Stimulated activated CD8-positive, alpha-beta memory T cell treated with anti-CD3 and anti-CD28 coated beads, Interleukin-12 subunit alpha, Interleukin-12 subunit beta, amount 100 ng/mL, for 4 hours (primary cell): Measurements from ENCODE around the gene PRKCA.

Experiments
- DNase-seq: peaks from one replicate; pipeline ENCODE4 v3.0.0-alpha.2; 2020; ENCODE audit warnings: low read depth

PRKCA gene

GRCh38 chr17:66776999-66777688, 474.7 kb downstream of the PRKCA start:
- DNase-seq = no peak

DNA sequence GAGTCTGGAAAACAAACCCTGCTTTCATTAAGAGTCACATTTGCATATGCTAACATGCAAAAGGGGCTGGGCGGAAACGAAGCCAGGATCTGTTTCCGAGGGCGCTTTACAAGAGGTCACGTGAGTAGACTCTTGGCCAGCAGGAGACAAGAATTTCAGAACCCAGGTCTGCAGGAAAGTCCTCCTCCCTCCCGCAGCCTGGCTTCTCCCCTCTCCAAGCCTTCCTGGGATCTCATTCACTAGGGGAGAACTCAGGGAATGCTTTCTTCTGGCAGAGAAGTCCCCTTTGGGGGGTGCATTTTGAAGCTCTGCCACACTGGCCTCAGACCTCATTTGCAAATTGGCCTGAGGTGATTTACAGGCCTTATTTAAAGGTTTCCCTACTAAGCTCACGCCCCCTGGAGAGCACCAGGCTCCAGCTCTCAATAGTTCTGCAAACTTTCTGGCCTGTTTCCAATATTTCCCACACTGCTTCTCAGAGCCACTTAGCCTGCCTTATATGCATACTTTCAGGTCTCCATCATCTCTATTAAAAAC, 475.3 kb downstream of the PRKCA start:
- no peak for DNase-seq

DNA sequence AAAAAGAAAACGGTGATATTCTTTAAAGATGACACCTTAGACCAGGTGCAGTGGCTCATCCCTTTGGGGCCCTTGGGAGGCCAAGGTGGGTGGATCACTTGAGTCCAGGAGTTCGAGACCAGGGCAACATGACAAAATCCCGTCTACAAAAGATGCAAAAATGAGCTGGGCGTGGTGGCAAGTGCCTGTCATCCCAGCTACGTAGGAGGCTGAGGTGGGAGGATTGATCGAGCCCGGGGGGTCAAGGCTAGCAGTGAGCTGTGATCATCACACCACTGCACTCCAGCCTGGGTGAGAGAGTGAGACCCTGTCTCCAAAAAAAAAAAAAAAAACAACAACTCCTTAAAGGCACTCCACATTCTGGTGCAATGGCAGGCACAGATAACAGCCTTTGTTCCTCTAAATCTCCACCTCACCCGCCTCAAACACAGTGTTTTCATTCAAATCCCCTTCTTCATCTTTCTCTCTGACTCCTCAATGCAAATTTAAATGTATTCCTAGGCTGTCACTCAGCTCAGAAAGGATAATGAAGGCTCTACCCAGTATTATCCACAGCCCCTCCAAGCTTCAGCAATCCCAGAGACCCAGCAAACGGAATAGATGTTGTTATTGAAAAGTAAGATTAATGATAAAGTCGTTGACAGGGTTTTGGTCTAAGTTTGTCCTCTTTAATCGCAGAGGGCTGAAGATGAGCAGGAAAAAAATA, 476.3 kb downstream of the PRKCA start:
- no peak for DNase-seq

DNA sequence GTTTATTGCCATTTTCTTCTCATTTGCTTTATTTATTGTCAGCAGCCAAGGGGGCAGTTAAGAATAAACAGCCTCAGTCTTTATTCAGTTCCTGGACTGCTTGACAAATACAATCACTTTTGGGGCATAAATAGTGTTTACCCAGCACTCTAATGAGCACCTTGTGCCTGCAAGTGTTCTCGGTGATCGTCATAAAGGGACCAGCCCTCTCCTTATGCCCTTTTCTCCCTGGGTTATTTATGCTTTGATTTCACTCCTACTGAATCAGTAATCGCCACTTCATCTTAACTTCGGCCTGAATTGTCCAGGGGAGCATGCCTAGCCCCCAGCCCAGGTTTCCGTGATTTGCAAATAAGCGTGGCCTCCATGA, 476.8 kb downstream of the PRKCA start:
- no peak for DNase-seq

DNA sequence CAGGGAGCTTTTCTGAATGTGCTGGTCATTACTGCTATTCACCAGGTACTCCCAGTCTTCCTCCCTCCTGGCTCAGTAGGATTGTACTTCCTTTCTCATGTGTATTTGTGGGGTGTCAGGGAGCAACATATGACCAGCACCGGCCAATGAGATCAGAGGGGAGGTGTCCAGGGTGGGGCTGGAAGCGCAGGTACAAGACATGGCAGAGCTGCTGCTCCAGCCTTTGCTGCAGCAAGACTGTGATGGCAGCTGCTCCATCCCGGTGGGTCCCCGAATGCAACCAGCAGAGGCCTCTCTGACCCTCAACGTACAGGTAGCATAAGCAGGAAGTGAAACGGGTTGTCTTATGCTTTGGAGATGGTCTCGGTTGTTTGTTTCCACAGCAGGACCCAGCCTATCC, 478.7 kb downstream of the PRKCA start:
- no peak for DNase-seq

- no peak for DNase-seq
These were observed 480.4 kb downstream of the PRKCA start for GRCh38 chr17:66782851-66783250.

DNA sequence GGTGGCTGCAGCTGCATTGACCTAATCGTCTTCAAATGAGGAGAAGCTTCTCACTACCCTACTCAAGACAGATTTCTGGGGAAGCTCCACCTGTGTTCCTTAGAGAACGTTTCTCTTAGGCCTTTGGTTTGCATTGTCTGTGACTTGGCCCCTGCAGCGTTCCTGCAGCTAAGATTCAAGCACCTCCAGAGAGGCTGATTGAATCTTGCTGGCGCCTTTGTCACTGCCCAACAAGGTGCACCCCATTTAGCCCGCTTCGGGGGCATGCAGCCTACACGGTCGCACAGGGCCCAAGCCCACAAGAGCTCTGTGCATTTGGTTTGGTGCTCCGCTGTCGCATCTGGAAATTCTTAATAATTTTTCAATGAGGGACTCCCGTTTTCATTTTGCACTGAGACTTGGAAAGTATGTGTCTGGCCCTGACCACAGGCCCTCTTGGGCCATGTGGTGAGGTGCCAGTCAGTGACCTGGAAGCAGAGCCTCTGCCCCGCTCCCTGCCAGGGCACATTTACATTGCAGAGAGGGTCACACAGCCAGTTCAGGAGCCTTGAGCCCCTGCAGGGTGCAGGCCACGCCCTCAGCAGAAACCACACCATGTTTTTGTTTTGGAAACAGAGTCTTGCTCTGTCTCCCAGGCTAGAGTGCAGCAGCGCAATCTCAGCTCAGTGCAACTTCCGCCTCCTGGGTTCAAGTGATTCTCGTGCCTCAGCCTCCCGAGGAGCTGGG, 481.4 kb downstream of the PRKCA start:
- DNase-seq = no peak

GRCh38 chr17:66784621-66785364, 482.4 kb downstream of the PRKCA start:
- no peak for DNase-seq

GRCh38 chr17:66786107-66786506, 483.7 kb downstream of the PRKCA start:
- no peak for DNase-seq

DNA sequence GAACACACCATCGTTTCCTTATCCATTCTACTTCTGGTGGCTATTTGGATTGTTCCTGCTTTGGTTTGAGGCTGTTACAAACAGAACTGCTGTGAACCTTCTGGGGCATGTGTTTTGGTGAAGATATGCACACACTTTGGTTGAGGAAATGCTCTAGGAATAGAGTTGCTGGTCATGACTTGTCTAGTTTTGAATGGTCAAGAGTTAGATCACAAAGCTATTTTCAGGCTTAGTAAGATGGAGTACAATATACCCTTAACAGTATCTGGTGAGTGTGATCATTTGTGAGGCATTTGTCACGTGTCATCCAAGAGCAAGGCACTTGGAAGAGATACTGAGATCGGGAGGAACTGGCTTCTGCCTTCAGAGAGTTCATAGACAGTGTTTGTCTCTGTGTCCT, 485.5 kb downstream of the PRKCA start:
- DNase-seq = no peak

DNA sequence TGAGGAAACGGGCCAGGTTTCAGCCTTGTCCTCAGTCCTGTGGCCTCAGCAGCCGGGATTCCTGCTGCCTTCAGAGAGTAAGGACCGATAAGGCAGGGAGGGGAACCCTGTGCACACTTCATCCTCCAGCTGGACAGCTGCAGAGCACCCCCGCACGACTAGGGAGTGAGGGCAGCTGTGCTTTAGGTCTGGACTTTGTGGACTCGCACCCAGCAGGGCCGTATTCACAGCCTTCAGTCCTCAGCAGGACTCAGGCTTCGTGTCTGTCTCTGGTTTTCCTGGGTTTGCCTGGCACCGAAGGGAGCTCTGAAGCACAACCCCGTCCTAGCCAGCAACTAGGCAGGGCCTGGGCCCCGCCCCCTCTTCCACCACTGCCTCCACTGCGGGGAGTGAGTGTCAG, 486.7 kb downstream of the PRKCA start:
- no peak for DNase-seq

DNA sequence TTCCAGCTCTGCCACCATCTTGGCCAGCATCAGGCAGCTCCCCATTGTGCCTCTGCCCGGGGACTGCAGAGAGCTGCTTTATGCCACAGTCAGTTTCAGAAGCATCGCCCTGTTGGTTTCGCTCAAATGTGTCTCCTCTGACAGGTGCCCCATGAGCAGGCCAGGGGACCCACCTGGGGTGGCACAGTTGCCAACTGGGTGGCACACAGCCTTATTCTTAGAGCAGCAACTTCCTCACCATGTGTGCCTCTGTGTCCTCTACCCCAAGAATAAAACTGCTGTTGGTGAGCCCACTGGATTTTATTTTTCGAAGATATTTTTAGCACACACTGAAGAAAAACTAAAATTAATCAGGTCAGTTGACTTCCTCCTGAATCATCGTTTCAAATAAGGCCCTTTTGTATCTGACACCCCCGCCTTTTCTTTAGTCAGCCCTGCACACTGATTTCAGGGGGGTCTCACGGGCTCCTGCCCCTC, 487.6 kb downstream of the PRKCA start:
- DNase-seq = no peak

DNA sequence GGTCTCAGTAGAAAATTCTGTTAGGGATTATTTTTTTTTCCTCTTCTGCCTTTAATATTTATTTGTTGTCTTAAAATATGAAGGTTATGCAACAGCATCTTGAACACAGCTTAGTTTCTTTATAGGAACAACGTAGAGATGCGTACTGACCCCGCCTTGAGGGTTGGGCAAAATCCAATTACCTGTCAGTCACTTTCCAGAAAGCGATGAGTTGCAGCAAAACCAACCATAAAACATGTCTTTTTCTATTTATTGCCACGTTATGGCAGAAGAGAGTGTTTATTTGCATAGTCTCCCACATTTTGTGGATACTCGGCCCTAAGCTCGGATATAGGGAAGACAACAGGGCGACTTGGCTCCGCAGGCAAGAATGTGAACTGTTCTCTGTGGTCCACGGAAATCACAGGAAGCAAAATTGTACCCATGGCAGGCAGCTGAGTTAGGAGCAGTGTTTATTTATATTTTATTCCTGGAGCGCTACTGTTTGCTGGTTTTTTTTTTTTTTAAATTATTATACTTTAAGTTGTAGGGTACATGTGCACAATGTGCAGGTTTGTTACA, 488.2 kb downstream of the PRKCA start:
- no peak for DNase-seq

DNA sequence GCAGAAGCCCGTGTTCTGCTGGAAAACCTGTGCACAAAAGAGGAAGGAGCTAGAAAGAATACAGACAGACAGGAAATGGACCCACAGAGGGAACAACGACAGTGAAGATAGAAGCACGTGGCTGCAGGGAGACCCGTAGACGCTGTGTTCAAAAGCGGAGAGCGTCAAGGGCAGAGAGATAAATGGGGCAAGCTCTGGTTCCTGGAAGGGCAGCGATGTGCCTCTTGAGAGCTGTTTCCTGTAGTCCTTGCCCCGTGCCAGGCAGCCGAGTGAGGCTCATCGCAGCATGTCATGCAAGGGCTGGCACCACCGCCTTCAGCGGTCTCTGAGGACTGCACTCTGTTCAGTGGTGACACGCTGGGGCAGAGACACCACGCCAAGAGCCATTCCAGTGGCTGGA, 488.9 kb downstream of the PRKCA start:
- no peak for DNase-seq

DNA sequence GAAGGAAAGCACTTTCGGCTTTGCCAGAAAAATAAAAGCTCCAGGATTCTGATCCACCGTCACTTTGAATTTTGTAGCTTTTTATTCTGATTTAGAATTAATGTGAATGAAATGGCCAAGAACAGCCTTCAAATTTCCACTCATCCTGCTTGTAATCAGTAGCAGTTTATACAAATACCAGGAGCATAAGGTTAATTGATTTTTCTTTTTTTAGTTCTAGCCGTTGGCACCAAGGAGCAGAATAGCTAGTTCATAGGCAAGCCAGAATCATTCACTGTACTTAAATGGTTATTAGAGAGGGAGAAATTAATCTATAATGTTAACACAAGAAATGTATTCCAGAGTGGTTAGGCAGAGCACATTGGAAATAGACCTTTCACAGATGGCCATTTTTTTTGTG, 491.4 kb downstream of the PRKCA start:
- DNase-seq = no peak

DNA sequence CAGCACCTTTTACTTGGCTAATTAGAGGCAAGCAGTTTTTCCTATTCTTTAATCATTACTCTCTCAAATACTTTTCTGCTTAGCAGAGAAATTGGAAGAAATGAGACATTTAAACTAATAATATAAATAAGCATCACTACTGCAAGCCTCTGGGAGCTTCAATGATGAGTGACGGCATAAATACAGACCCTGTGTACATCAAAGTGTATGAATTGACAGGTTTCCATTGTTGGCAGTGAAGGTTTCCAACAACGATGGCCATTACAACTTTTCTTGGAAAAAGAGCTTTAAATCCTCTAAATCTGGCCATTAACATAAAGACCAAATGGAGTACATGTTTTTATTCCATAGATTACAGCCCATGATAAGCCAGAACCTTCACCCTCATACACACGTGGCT, 493.1 kb downstream of the PRKCA start:
- DNase-seq = no peak

DNA sequence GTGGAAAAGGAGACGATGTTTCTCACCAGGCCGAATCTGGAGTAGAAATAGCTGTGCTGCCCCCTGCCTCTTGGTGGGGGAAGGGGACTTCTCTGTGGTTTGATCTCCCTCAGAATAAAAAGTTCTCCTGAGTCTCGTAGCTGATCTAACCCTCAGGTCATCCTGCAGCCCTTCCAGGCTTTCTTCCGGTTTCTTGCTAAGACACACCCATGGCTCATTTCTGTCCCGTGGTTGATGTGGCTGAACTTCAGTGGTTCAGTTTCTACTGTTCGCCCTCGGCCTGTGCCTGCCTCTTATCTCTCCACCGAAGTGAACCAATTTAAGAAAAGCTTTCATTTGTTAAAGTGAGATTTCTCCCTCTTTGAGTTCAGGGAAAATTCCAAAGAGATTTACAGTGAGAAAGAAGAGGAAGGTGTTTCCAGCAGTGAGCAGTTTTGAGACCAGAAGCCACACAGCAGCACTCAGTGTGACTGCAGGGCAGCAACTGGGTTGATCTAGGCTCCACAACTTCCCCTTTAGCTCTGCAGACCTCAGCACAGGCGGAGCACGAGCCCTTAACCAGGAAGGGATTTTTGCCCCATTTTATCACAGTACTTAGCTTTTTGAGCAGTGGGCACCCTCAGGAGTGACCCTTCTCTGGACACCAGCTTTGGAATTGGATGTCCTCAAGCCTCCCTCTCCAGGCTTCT, 497.6 kb downstream of the PRKCA start:
- DNase-seq = no peak

DNA sequence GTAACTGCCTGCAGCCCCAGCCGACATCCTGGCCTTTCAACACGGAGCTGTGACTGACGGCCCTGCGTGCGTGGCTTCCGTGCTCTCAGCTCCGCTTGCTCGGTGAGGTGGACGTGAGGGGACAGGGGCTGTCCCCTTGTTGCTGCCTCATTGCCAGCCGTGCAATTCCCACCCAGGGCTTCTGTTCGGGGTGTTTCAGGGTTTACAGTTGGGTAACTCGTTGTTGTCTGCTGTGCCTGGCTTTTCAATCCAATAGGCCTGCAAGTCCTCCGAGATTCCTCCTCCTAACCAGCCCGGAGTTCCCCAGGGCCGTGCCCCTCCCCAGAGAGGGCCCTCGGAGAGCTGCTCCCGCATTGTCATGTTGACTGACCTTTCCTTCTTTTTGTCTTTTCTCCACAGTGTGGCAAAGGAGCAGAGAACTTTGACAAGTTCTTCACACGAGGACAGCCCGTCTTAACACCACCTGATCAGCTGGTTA, 501.1 kb downstream of the PRKCA start:
- DNase-seq = no peak

GRCh38 chr17:66805567-66805966, 503.2 kb downstream of the PRKCA start:
- DNase-seq = no peak

DNA sequence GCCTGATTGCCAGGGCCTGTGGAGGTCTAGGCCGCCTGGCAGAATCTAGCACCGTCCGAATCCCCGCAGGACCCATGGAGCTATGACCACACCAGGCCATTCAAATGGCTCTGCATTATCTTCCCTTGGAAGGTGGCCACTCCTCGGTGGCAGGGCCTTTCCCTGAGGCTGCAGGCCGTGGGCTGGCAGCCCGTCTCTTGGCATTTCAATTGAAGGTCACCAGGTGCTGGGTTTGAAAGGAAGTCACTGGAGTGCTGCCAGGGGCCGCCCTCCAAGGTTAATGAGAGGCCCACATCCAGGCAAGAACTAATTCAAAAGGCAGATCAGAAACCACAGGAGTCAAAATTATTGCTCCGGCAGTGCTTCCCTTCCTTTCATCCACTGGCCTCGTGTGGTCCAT, 504.8 kb downstream of the PRKCA start:
- DNase-seq = no peak

DNA sequence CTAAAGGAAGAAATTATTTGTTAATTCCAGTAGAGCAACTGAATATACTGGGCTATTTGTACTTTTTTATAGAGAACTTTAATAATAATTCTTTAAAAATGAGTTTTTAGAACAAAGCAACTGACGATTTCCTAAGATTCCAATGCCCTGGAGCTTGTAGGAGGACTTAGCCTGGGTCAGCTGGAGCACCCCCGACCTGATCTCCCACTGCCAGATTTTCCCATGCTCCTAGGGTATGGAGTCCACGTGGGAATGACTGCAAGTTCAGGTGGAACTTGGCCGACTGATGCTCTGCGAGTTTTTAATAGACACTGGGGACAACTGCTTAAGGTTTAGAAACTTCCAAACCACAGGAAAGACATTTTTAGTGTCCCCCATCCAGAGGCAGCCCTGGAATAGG, 507.0 kb downstream of the PRKCA start:
- DNase-seq = no peak
